ENCODE data around the gene CDH10. TPM values are rescaled to one million over a fixed set of nuclear protein-coding genes. Genes with fewer than 3 reads are reported as not detected.

CDH10 gene
- polyA plus RNA-seq, 10 donors, result 0.16 to 1.3 (median 0.39) TPM

DNA sequence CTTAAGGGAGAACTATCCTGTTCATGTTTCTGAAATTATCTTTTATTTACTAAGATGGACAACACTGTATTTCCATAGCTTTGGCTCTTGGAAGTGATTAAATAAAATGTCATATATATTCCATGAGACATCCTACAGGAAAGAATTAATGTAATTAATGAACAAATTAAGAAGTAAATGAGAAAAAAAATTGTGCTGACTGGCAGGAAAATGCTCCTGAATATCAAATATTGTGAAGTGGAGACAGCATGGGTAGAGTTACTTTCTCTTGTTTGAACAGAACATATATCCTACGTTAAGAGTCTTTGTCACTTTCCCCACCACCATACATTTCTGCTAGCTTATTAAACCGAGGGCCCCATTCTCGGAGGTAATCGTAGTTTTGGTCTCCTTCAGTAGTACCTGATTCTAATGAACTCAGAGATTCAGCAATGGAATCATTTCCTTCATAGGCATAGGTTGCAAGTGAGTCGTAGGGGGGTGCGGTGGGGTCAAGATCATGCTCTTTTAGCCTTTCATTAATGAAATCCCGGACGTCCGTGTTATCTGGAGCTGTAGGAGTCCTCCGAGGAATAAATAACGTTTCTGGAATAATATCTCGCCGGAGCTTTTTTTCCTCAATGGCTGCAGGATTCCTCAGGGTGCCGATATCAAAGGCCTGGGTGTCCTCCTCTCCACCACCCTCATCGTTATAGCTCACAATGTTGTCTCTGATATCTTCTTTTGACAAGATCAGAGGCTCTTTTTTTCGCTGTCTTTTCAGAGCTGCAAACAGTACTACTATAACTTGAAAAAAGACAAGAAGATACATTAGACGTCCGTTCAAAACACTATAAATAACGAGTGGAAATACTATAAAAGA, 157.2 kb downstream of the CDH10 start:
- no peak for DNase-seq

DNA sequence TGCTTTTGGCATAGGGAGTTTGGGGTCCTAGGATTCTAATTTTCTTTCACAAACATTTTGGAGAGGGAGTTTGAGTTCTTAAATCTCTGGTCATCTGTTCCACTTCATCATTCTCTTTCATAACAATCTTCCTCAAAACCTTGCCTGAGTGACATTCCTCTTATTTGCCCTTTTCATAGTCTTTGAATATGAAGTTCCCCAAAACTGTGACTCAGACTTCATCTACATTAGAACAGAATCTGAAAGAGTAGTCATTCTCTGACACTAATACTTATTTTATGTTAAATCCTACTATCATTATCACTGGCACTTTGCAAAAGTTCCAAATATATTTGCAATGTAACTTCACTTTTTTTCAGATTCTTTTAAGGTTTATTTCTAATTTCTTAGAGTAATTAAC, 163.8 kb downstream of the CDH10 start:
- no peak for DNase-seq

DNA sequence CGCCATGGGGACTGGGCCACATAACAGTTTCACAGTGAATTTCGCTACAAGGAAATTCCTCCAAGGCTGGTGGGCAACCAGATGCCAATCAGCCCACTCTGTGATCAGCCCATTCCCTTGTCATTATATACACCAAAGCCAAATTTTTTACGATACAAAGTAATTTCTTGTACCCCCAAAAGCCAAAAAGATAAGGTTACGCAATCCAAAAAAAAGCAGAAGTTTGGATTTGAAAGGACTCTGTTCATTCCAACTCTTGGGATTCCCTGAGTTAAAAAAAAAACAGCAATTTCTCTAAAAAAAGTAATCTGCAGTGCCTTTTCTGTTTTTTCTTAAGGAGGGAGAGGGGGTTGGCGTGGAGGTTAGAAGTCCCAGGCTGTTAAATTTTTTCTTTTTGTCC, 166.8 kb downstream of the CDH10 start:
- no peak for DNase-seq

DNA sequence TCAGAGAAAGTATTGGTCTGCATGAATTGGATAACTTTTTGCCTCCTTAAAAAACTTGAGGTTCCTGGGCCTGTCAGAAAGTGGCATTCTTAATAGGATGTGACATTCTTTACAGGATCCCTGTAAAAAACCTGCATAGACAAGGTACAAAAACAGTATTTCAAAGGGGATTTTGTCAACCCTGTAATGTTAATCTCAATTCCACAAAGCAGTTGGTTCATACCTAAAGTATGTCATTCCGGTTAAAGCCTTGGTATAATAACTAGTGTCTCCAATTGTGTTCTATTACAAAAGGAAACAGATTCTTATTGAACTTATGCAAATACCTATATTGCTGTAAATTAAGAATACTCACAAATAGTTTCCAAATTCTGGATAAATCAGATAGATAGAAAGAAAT, 169.7 kb downstream of the CDH10 start:
- no peak for DNase-seq

DNA sequence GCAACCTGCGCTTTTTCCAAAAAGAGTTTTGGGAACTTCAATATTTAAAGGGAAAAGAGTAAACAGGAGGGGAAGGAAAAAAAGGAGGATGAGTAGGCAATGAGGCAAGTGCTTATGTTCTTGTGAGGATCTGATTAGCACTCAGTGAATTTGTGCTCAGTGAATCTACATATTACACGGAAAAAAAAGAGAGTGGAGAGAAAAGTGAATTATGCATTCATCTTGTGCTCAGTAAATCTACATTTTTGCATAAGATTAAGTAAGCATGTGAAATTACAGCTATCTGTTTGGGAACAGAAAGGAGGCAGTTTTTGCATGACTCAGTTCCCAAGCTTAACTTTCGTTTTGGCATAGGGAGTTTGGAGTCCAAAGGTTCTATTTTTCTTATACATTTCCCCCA, 170.1 kb downstream of the CDH10 start:
- DNase-seq, result no peak

DNA sequence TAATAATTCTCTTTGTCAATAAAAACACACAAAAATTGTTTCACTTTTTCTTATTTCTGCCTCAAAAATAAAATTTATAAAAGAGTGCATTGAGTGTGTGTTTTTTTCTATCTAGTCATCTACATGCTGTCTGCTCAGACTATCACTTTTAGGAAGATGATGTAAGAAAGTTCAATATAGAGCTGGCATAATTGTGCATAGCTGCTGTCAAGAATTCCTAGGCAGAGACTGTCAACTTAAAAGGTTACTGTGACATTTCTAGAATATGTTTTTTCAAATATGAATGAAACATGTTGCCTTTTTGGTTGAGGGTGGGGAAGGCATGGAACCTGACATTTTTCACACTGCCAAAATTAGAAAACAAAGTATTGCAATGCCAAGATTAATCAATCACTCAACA, 172.3 kb downstream of the CDH10 start:
- DNase-seq, result peak in 1 of 3 donors; percentile 4

DNA sequence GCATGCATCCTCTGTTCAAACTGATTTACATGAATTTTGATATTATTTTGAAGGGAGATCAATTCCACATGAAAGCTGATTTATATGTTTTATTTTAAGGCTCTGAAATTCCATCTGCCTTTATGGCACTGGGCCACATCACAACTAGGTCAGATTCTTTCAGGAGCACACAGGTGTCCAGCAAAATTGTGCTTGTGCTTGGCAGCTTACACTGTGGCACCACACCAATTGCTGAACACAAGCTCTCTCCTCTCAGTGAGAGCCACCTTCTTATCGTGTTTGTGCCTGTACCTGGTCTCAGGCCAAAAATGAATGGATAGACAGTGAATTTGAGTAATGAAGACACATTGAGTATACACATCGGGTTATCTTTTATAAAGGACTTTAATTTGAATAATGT, 200.4 kb downstream of the CDH10 start:
- peak in 2 of 3 donors; percentile 3 to 5 for DNase-seq

DNA sequence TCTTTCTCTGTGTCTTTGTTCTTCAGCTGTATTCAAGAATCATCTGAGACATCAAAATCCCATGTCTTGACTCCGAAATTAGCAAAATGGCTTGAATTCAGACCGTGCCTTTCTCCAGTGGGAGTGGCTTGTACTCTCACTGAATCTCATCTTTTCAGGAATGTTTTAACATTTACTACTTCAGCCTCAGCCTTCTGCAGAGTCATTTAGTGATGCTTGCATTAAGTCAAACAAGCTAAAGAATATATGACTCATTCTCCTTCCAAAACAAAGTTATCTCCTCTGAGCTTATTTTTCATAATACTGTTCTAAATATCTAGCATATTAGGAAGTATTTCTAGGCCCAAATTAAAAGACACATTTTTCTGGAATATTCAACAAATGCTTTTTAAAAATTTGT, 205.3 kb downstream of the CDH10 start:
- DNase-seq, result no peak
